ENCODE data around the gene APOM. TPM values are rescaled to one million over a fixed set of nuclear protein-coding genes. Genes with fewer than 3 reads are reported as not detected.

The APOM gene
- 10 to 100 TPM in 1 of 4 donors, 1 to 10 TPM in 3; 7.2 to 32.8 (median 8.2) TPM for polyA plus RNA-seq
- long read RNA-seq, donor 1, transcript APOM-201 (6 exons, 1,184 nt) = major isoform, 41 of 60 reads
- long read RNA-seq, donor 1, partial matches to known transcripts = 17 of 60 reads
- long read RNA-seq, donor 1, other reads (novel, unspliced or antisense) = 0 of 60 reads
- long read RNA-seq, donor 2, partial matches to known transcripts = 19 of 33 reads
- long read RNA-seq, donor 2, other reads (novel, unspliced or antisense) = 12 of 33 reads
- long read RNA-seq, donor 3, partial matches to known transcripts = 0 of 3 reads
- long read RNA-seq, donor 3, other reads (novel, unspliced or antisense) = 0 of 3 reads
- long read RNA-seq, donor 4 = 0 reads
- long read RNA-seq, donor 5, partial matches to known transcripts = 0 of 4 reads
- long read RNA-seq, donor 5, other reads (novel, unspliced or antisense) = 0 of 4 reads
- long read RNA-seq, donor 6, partial matches to known transcripts = 0 of 4 reads
- long read RNA-seq, donor 6, other reads (novel, unspliced or antisense) = 0 of 4 reads
- long read RNA-seq, donor 7, partial matches to known transcripts = 0 of 2 reads
- long read RNA-seq, donor 7, other reads (novel, unspliced or antisense) = 0 of 2 reads
- long read RNA-seq, donor 8 = 0 reads
- long read RNA-seq, donor 9, transcript APOM-201 (6 exons, 1,184 nt) = major isoform, 5 of 5 reads
- long read RNA-seq, donor 9, partial matches to known transcripts = 0 of 5 reads
- long read RNA-seq, donor 9, other reads (novel, unspliced or antisense) = 0 of 5 reads
- long read RNA-seq, donor 10, transcript APOM-201 (6 exons, 1,184 nt) = major isoform, 9 of 12 reads
- long read RNA-seq, donor 10, partial matches to known transcripts = 0 of 12 reads
- long read RNA-seq, donor 10, other reads (novel, unspliced or antisense) = 0 of 12 reads

DNA sequence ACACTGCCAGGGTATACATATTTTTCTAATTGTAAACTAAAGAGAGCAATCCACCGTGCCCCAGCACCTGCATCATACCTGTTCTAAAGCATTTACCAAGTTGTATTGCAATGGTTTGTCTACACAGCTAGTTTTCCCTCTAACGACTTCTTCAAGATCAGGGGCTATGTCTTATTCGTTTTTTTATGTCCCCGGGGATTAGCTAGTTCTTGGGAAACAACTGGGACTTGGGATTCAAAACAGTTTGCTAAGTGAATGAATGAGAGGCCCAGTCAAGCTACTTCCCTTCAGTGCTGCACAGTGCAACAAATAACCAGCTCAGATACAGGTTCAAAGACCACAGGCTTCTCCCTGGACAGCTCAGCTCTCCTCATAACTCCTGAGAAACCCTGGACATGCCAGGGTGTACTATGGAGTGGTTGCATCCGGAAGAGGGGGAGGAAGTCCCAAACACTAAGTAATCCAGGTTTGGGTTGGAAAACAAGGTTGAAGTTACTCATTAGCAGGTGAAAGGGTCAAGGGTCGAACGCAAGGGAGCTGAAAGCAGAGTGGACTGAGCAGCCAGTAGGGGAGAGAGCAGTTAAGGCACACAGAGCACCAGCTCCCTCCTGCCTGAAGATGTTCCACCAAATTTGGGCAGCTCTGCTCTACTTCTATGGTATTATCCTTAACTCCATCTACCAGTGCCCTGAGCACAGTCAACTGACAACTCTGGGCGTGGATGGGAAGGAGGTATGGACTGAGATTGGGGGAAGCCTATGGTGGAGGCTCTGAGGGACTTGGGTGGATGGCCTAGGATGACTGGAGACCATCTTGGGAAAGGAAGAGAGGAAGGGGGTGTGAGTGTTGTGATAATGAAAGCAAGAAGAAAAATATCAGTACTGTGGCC lies at the start of gene APOM:
Gene APOM, plus strand, starts transcription at position 546 of the 889 bp plus-strand sequence. Its CDS starts 73 bp downstream, at position 619.
- 26 to 67% (median 47%) methylated on average over 8 of the region's 8 CpGs for WGBS, 3 donors
- Histone ChIP-seq H3K27ac (ENCODE audit: low read depth in 1 of 3, low read length in 2 of 3) (peak within 1 kb of the TSS; percentile 9 to 37 (median 27)), H3K36me3 (ENCODE audit: control insufficient read depth in 3 of 3, insufficient read depth in 2 of 3, low read depth in 1 of 3, low read length in 3 of 3) (peaks cover 0 to 36% (median 2%) of the 10 kb centered on the region in 3 donors), H3K9me3 (ENCODE audit: control insufficient read depth in 2 of 2, insufficient read depth in 1 of 2, low read depth in 1 of 2, low read length in 1 of 2) (no peaks in the 10 kb centered on the region), H3K4me1 (ENCODE audit: control insufficient read depth in 3 of 3, insufficient read depth in 2 of 3, low read depth in 1 of 3, low read length in 2 of 3) (peaks cover 8 to 48% (median 21%) of the 10 kb centered on the region in 3 donors), H3K27me3 (ENCODE audit: control insufficient read depth in 3 of 3, insufficient read depth in 3 of 3, low read length in 3 of 3) (no peaks in the 10 kb centered on the region), H3K4me3 (ENCODE audit: low read depth in 1 of 3, low read length in 3 of 3) (no peak within 1 kb of the TSS)
- DNase-seq = peak; percentile 50 to 70
- no peak for FAIRE-seq

- DNase-seq (no peak), FAIRE-seq (no peak)
- Histone ChIP-seq H3K27me3 (ENCODE audit: control insufficient read depth in 3 of 3, insufficient read depth in 3 of 3, low read length in 3 of 3) (no peaks in the 10 kb centered on the region), H3K9me3 (ENCODE audit: control insufficient read depth in 2 of 2, insufficient read depth in 1 of 2, low read depth in 1 of 2, low read length in 1 of 2) (no peaks in the 10 kb centered on the region), H3K27ac (ENCODE audit: low read depth in 1 of 3, low read length in 2 of 3) (no peak overlapping the region), H3K4me1 (ENCODE audit: control insufficient read depth in 3 of 3, insufficient read depth in 2 of 3, low read depth in 1 of 3, low read length in 2 of 3) (no peaks in the 10 kb centered on the region), H3K36me3 (ENCODE audit: control insufficient read depth in 3 of 3, insufficient read depth in 2 of 3, low read depth in 1 of 3, low read length in 3 of 3) (no peaks in the 10 kb centered on the region), H3K4me3 (ENCODE audit: low read depth in 1 of 3, low read length in 3 of 3) (no peak overlapping the region)
- 75 to 84% (median 79%) methylated on average over 1 of the region's 1 CpG for WGBS, 3 donors
Measured at GRCh38 chr6:31607317-31607716, 48.4 kb upstream of the APOM start.

- WGBS, 3 donors = 66 to 70% (median 70%) methylated on average over 8 of the region's 8 CpGs
- Histone ChIP-seq H3K27ac (ENCODE audit: low read depth in 1 of 3, low read length in 2 of 3) (no peak overlapping the region), H3K4me1 (ENCODE audit: control insufficient read depth in 3 of 3, insufficient read depth in 2 of 3, low read depth in 1 of 3, low read length in 2 of 3) (peaks cover 0 to 9% (median 0%) of the 10 kb centered on the region in 3 donors), H3K4me3 (ENCODE audit: low read depth in 1 of 3, low read length in 3 of 3) (no peak overlapping the region), H3K9me3 (ENCODE audit: control insufficient read depth in 2 of 2, insufficient read depth in 1 of 2, low read depth in 1 of 2, low read length in 1 of 2) (no peaks in the 10 kb centered on the region), H3K27me3 (ENCODE audit: control insufficient read depth in 3 of 3, insufficient read depth in 3 of 3, low read length in 3 of 3) (no peaks in the 10 kb centered on the region), H3K36me3 (ENCODE audit: control insufficient read depth in 3 of 3, insufficient read depth in 2 of 3, low read depth in 1 of 3, low read length in 3 of 3) (no peaks in the 10 kb centered on the region)
- DNase-seq = no peak
- no peak for FAIRE-seq
Measured at GRCh38 chr6:31609519-31610406, 45.9 kb upstream of the APOM start.

- H3K9me3 ChIP-seq (ENCODE audit: control insufficient read depth in 2 of 2, insufficient read depth in 1 of 2, low read depth in 1 of 2, low read length in 1 of 2) = no peaks in the 10 kb centered on the region
- no peak overlapping the region for H3K4me3 ChIP-seq (ENCODE audit: low read depth in 1 of 3, low read length in 3 of 3)
- DNase-seq (no peak), FAIRE-seq (no peak)
- peaks cover 0 to 20% (median 2%) of the 10 kb centered on the region in 3 donors for H3K4me1 ChIP-seq (ENCODE audit: control insufficient read depth in 3 of 3, insufficient read depth in 2 of 3, low read depth in 1 of 3, low read length in 2 of 3)
- no peaks in the 10 kb centered on the region for H3K27me3 ChIP-seq (ENCODE audit: control insufficient read depth in 3 of 3, insufficient read depth in 3 of 3, low read length in 3 of 3)
- 86 to 90% (median 88%) methylated on average over 4 of the region's 4 CpGs for WGBS, 3 donors
- no peak overlapping the region for H3K27ac ChIP-seq (ENCODE audit: low read depth in 1 of 3, low read length in 2 of 3)
- no peaks in the 10 kb centered on the region for H3K36me3 ChIP-seq (ENCODE audit: control insufficient read depth in 3 of 3, insufficient read depth in 2 of 3, low read depth in 1 of 3, low read length in 3 of 3)
Measured at GRCh38 chr6:31610968-31611367, 44.7 kb upstream of the APOM start.

DNA sequence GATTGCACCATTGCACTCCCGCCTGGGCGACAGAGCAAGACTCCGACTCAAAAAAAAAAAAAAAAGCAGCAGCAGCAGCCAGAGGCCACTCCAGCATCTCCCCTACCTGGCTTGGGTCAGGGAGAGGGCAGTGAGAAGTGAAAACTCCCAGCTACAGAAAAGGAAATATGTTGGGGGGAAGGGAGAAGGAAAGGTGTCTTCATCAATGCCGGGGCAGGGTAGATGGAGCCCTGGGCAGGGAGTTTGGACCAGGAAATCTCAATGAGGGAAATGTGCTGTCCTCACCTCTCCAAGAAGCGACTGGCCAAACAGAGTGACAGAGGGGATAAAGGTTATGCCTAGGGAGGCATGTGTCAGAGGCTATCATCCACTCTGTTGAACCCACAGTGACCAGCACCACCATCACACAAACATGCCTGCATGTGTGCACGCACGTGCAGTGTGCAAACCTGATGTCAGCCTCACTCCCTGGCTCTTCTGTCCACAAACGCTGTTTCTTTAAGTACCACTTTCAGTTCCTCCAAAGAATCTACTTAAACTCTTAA lies 41.5 kb upstream of the APOM start:
- Histone ChIP-seq H3K27ac (ENCODE audit: low read depth in 1 of 3, low read length in 2 of 3) (peak overlapping the region in 1 of 3 donors; percentile 69), H3K9me3 (ENCODE audit: control insufficient read depth in 2 of 2, insufficient read depth in 1 of 2, low read depth in 1 of 2, low read length in 1 of 2) (no peaks in the 10 kb centered on the region), H3K4me3 (ENCODE audit: low read depth in 1 of 3, low read length in 3 of 3) (no peak overlapping the region), H3K36me3 (ENCODE audit: control insufficient read depth in 3 of 3, insufficient read depth in 2 of 3, low read depth in 1 of 3, low read length in 3 of 3) (no peaks in the 10 kb centered on the region), H3K4me1 (ENCODE audit: control insufficient read depth in 3 of 3, insufficient read depth in 2 of 3, low read depth in 1 of 3, low read length in 2 of 3) (peaks cover 0 to 20% (median 2%) of the 10 kb centered on the region in 3 donors), H3K27me3 (ENCODE audit: control insufficient read depth in 3 of 3, insufficient read depth in 3 of 3, low read length in 3 of 3) (no peaks in the 10 kb centered on the region)
- DNase-seq (peak; percentile 30 to 39), FAIRE-seq (no peak)
- 33 to 64% (median 58%) methylated on average over 8 of the region's 8 CpGs for WGBS, 3 donors

DNA sequence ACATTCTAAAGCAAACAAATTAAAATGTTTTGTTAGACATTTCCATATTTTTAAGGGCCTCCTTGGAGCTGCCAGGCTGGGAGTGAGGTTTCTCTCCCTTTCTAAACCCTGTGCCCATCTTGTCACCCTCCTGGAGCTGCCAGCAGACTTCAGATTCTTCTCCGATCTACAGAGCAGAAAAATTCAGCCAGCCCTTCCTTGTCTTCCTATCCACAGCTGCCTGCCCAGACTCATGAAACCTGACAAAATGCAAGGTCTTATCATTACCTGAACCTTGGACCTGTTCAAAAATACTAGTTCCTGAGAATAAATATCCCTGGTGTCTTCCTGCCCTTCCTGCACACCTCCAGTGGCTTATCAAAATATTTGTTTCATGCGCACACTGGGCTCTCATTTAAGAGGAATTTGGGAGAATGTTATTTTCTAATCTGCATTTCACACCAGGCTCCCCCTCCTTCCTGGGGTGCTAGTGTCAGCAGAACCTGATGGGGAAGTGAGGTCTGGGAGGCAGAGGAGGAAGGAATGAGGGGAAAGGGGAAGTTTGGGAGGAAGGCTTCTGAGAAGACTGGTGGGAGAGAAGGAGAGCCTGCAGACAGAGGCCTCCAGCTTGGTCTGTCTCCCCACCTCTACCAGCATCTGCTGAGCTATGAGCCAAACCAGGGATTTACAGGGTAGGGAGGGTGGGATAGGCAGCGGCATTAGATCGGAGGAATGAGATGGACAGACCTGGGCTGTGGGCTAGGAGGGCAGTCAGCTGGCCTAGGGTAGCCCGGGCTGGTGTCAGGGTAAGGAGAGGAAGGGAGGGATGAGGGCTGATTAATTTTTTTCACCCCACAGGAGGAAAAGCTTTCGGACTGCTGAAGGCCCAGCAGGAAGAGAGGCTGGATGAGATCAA lies 40.8 kb upstream of the APOM start, which contains the start of gene AIF1:
Gene AIF1, plus strand, starts transcription at position 551 of the 895 bp plus-strand sequence. Its CDS starts 96 bp downstream, at position 647.
- peak; percentile 62 to 64 for DNase-seq
- H3K27me3 ChIP-seq (ENCODE audit: control insufficient read depth in 3 of 3, insufficient read depth in 3 of 3, low read length in 3 of 3) = no peaks in the 10 kb centered on the region
- H3K4me1 ChIP-seq (ENCODE audit: control insufficient read depth in 3 of 3, insufficient read depth in 2 of 3, low read depth in 1 of 3, low read length in 2 of 3) = peaks cover 0 to 20% (median 2%) of the 10 kb centered on the region in 3 donors
- WGBS, 3 donors = 51 to 63% (median 51%) methylated on average over 6 of the region's 6 CpGs
- peak within 1 kb of the TSS in 2 of 3 donors; percentile 52 to 69 for H3K27ac ChIP-seq (ENCODE audit: low read depth in 1 of 3, low read length in 2 of 3)
- H3K36me3 ChIP-seq (ENCODE audit: control insufficient read depth in 3 of 3, insufficient read depth in 2 of 3, low read depth in 1 of 3, low read length in 3 of 3) = no peaks in the 10 kb centered on the region
- no peaks in the 10 kb centered on the region for H3K9me3 ChIP-seq (ENCODE audit: control insufficient read depth in 2 of 2, insufficient read depth in 1 of 2, low read depth in 1 of 2, low read length in 1 of 2)
- no peak for FAIRE-seq
- H3K4me3 ChIP-seq (ENCODE audit: low read depth in 1 of 3, low read length in 3 of 3) = no peak within 1 kb of the TSS
